HepG2 (cell line): ENCODE measurements around the gene DOC2A. TPM values are rescaled to one million over a fixed set of nuclear protein-coding genes. Genes with fewer than 3 reads are reported as not detected.

Experiments
- ARID4A ChIP-seq: sonication (generic); formaldehyde crosslinking; IDR thresholded peaks from 2 replicates; pipeline ENCODE4 v1.5.0; 2020; ENCODE audit warnings: mild to moderate bottlenecking, missing genetic modification reagents, borderline replicate concordance
- ATF7 ChIP-seq, 2 experiments: fragments of 450-650 bp in 1 of 2; sonication (generic) in 1 of 2; formaldehyde crosslinking in 1 of 2; IDR thresholded peaks; 2 replicates each; pipeline versions ENCODE4 v1.4.0 to v1.6.1; 2016 to 2020; ENCODE audit warnings: antibody characterized with exemption in 1 of 2, mild to moderate bottlenecking in 1 of 2, missing genetic modification reagents in 1 of 2
- CBFB ChIP-seq: sonication (generic); formaldehyde crosslinking; IDR thresholded peaks from 2 replicates; pipeline ENCODE4 v1.4.0; 2020; ENCODE audit warnings: missing genetic modification reagents
- CCAR2 ChIP-seq: fragments of 200-400 bp; formaldehyde crosslinking; optimal IDR thresholded peaks from 2 replicates; pipeline ENCODE3; 2018; ENCODE audit warnings: low read depth, mild to moderate bottlenecking, low read length, moderate library complexity
- CENPT ChIP-seq: sonication (generic); formaldehyde crosslinking; IDR thresholded peaks from 2 replicates; pipeline ENCODE4 v1.8.0; 2022; ENCODE audit warnings: low read depth, mild to moderate bottlenecking, moderate library complexity, missing genetic modification reagents
- GLI4 ChIP-seq: sonication (generic); formaldehyde crosslinking; IDR thresholded peaks from 2 replicates; pipeline ENCODE4 v1.5.1; 2020; ENCODE audit warnings: missing genetic modification reagents, mild to moderate bottlenecking, moderate library complexity, borderline replicate concordance
- GTF2F1 ChIP-seq: fragments of 150-350 bp; IDR thresholded peaks from 2 replicates; pipeline ENCODE4 v1.6.1; 2014; ENCODE audit warnings: low read length
- KDM3A ChIP-seq: IDR thresholded peaks from 2 replicates; pipeline ENCODE4 v1.6.1; 2018; ENCODE audit warnings: low read depth, missing compliant biosample characterization
- KLF12 ChIP-seq: sonication (generic); formaldehyde crosslinking; IDR thresholded peaks from 2 replicates; pipeline ENCODE4 v1.4.0; 2020; ENCODE audit warnings: missing genetic modification reagents, borderline replicate concordance
- MEIS1 ChIP-seq: sonication (generic); formaldehyde crosslinking; IDR thresholded peaks from 2 replicates; pipeline ENCODE4 v1.9.0; 2021; ENCODE audit warnings: mild to moderate bottlenecking, missing genetic modification reagents, moderate library complexity, borderline replicate concordance
- SKI ChIP-seq: fragments of 450-650 bp; IDR thresholded peaks from one replicate; pipeline ENCODE4 v1.6.1; 2018; ENCODE audit warnings: mild to moderate bottlenecking; ENCODE audit not compliant: partially characterized antibody
- TAF15 ChIP-seq: fragments of 200-400 bp; formaldehyde crosslinking; IDR thresholded peaks from one replicate; pipeline ENCODE4 v1.6.1; 2018; ENCODE audit warnings: mild to moderate bottlenecking, low read depth, low read length; ENCODE audit not compliant: poor library complexity, severe bottlenecking
- TRAFD1 ChIP-seq: sonication (generic); formaldehyde crosslinking; IDR thresholded peaks from 2 replicates; pipeline ENCODE4 v1.5.1; 2020; ENCODE audit warnings: missing genetic modification reagents, mild to moderate bottlenecking, borderline replicate concordance
- ZBED4 ChIP-seq: sonication (generic); formaldehyde crosslinking; IDR thresholded peaks from 2 replicates; pipeline ENCODE4 v1.4.0; 2020; ENCODE audit warnings: missing genetic modification reagents, borderline replicate concordance
- ZFY ChIP-seq: sonication (generic); formaldehyde crosslinking; IDR thresholded peaks from 2 replicates; pipeline ENCODE4 v1.4.0; 2020; ENCODE audit warnings: missing genetic modification reagents
- ZNF12 ChIP-seq: sonication (generic); formaldehyde crosslinking; IDR thresholded peaks from 2 replicates; pipeline ENCODE4 v1.5.0; 2020; ENCODE audit warnings: missing genetic modification reagents
- ZNF589 ChIP-seq: sonication (generic); formaldehyde crosslinking; conservative IDR thresholded peaks from 2 replicates; pipeline ENCODE4 v1.8.0; 2022; ENCODE audit warnings: mild to moderate bottlenecking, moderate library complexity, missing genetic modification reagents
- ZNF605 ChIP-seq: sonication (generic); formaldehyde crosslinking; IDR thresholded peaks from 2 replicates; pipeline ENCODE4 v1.8.0; 2022; ENCODE audit warnings: mild to moderate bottlenecking, missing genetic modification reagents
- ZNF7 ChIP-seq: IDR thresholded peaks from 2 replicates; pipeline ENCODE4 v1.6.1; 2016; ENCODE audit warnings: missing biosample characterization, missing genetic modification reagents
- ZNF749 ChIP-seq: sonication (generic); formaldehyde crosslinking; IDR thresholded peaks from 2 replicates; pipeline ENCODE4 v1.8.0; 2022; ENCODE audit warnings: mild to moderate bottlenecking, missing genetic modification reagents, moderate library complexity, borderline replicate concordance
- polyA plus RNA-seq, 8 experiments: library from polyadenylated mRNA; depleted of rRNA in 3 of 8; stranded (reverse) in 7 of 8; unstranded in 1 of 8; fragments of >200 nt; fragmentation: Illumina TruSeq in 4 of 8; extraction: Trizol in 4 of 8; gene quantifications; 2 replicates each; pipeline versions ENCODE4 v1.2.1 to v1.2.3, GENCODE V29; 2011 to 2016; ENCODE audit warnings: low read depth in 4 of 8, missing spikeins in 1 of 8, mixed read lengths in 1 of 8; ENCODE audit not compliant: insufficient read depth in 1 of 8
- total RNA-seq, 5 experiments: library from RNA; depleted of rRNA; stranded (reverse); fragments of >200 nt; fragmentation: Illumina TruSeq; extraction: Trizol; gene quantifications; 2 replicates each; pipeline ENCODE4 v1.2.3, GENCODE V29; 2016; ENCODE audit warnings: low read depth in 1 of 5

Gene DOC2A
- total and polyA plus RNA-seq, 2 of the 13 experiments (the other 11 are each of a cell fraction or from before 2014, with no cell fraction given), result 0.15 to 0.55 TPM

- TF ChIP-seq ZNF12 (CRISPR knock-in tag), result no peak
- no peak for TF ChIP-seq CBFB (CRISPR knock-in tag)
- no peak for TF ChIP-seq KDM3A (CRISPR knock-in tag)
- TF ChIP-seq ZNF605, result no peak; the same call in none of the 2 replicates
- no peak for TF ChIP-seq ZFY (CRISPR knock-in tag)
- TF ChIP-seq GLI4 (CRISPR knock-in tag), result no peak; the same call in 1 of the 2 replicates
- TF ChIP-seq ZNF7 (CRISPR knock-in tag), result no peak
- no peak for TF ChIP-seq GTF2F1
- no peak for TF ChIP-seq ARID4A (CRISPR knock-in tag)
- no peak for TF ChIP-seq CCAR2
- peak; percentile 80 for TF ChIP-seq TAF15
- peak; percentile 60; the same call in 1 of the 2 replicates for TF ChIP-seq ZNF589 (CRISPR knock-in tag)
- TF ChIP-seq MEIS1 (CRISPR knock-in tag), result no peak
- no peak for TF ChIP-seq KLF12 (CRISPR knock-in tag)
- no peak for TF ChIP-seq TRAFD1 (CRISPR knock-in tag)
- no peak for TF ChIP-seq ZBED4
- TF ChIP-seq ATF7 (IDR thresholded peaks at IDR 0.05), result no peak
- 0 out of 2 replicates have a peak, but pooled peaks have one; percentile 54 for TF ChIP-seq ATF7 (CRISPR knock-in tag; IDR thresholded peaks at IDR 0.05)
- TF ChIP-seq SKI, result no peak
- 0 out of 2 replicates have a peak, but pooled peaks have one; percentile 6 for TF ChIP-seq ZNF749 (CRISPR knock-in tag)
- no peak for TF ChIP-seq CENPT (CRISPR knock-in tag)
Measured at GRCh38 chr16:29995324-29995910, 15.4 kb downstream of the DOC2A start, which contains the start of gene HIRIP3 (continued).
